ENCODE data around the gene SERPINB1. TPM values are rescaled to one million over a fixed set of nuclear protein-coding genes. Genes with fewer than 3 reads are reported as not detected.
"Not testable (repeated sequence)": the region's sequence is repeated elsewhere in the genome, so short reads cannot be mapped to it uniquely, and the experiment has no call there.

SERPINB1 gene
- total RNA-seq, 1 donor from 2014 or later, result 62.0 TPM

- no peak for DNase-seq (ENCODE audit: low spot score)
These were observed 24.6 kb upstream of the SERPINB1 start for GRCh38 chr6:2866171-2866846.

GRCh38 chr6:2865694-2866151 lies 24.1 kb upstream of the SERPINB1 start:
- no peak for DNase-seq (ENCODE audit: low spot score)

DNA sequence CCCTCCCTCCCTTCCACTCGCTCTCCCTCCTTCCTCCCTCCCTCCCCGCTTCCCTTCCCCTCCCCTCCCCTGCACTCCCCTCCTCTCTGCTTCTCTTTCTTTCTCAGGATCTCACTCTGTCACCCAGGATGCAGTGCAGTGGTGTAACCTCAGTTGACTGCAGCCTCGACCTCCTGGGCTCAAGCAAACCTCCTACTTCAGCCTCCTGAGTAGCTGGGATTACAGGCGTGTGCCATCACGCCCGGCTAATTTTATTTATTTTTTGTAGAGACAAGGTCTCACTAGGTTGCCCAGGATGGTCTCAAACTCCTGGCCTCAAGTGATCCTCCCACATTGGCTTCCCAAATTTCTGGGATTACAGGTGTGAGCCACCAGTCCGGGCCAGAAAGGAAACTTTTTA lies 23.6 kb upstream of the SERPINB1 start:
- DNase-seq (ENCODE audit: low spot score), result no peak

DNA sequence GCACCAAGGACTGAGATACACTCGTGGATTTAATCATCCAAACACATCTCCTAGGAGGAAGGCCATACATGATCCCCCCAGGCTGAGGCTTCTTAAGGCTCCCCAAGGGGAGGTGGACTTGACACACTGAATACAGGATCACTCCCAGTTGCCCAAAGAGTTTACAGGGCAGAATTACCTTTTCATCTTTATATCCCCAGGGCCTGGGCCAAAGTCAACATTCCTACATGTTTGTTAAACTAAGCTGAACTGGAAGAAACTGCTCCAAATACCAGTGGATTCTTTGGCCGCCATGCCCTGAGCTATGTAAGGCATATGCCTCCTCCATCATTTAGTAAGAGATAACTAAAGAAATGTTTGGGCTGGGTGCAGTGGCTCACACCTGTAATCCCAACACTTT lies 22.2 kb upstream of the SERPINB1 start:
- DNase-seq (ENCODE audit: low spot score), result no peak

DNA sequence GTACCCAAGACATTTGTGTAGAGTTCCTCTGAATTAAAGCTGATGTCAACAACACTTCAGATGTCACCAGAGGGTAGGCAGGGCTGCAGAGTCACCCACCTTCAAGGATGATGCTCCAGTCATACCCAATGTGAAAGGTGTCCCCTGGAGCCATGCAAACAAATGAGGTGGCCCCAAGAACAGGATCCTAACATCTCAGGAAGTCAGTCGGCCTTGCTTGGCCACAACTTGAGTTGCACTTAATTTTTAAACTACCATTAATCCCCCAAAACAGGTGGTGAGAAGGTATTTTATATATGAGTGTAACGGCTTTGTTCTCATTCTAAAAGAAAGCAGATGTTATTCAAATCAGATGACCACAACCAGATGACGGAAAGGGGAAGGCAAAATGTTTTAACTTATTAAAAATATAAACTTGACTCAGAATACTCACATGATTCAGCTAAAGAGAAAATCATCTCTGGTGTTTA lies 21.1 kb upstream of the SERPINB1 start:
- no peak for DNase-seq (ENCODE audit: low spot score)

GRCh38 chr6:2861822-2862164 lies 20.1 kb upstream of the SERPINB1 start:
- no peak for DNase-seq (ENCODE audit: low spot score)

DNA sequence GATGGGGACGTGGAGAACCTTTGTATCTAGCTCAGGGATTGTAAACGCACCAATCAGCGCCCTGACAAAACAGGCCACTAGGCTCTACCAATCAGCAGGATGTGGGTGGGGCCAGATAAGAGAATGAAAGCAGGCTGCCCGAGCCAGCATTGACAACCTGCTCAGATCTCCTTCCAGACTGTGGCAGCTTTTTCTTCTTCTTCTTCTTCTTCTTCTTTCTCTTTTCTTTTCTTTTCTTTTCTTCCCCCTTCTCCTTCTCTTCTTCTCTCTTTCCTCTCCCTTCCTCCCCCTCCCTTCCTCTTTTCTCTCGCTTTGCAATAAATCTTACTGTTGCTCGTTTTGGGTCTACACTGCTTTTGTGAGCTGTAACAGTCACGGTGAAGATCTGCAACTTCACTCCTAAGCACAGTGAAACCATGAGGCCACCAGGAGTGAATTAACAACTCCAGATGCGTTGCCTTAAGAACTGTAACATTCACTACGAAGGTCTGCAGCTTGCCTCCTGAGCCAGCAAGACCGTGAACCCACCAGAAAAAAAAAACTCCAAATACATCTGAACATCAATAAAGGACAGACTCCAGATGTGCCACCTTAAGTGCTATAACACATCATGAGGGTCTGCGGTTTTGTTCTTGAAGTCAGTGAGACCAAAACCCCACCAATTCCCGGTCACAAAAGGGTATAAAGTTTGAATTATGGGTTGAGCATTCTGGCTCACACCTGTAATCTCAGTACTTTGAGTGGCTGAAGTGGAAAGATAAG lies 19.6 kb upstream of the SERPINB1 start:
- no peak for DNase-seq (ENCODE audit: low spot score)

GRCh38 chr6:2860706-2861059 lies 19.0 kb upstream of the SERPINB1 start:
- not testable (repeated sequence) for DNase-seq (ENCODE audit: low spot score)

- not testable (repeated sequence) for DNase-seq (ENCODE audit: low spot score)
These were observed 18.4 kb upstream of the SERPINB1 start for GRCh38 chr6:2859798-2860705.

- no peak for DNase-seq (ENCODE audit: low spot score)
These were observed 17.6 kb upstream of the SERPINB1 start for GRCh38 chr6:2859185-2859700.

DNA sequence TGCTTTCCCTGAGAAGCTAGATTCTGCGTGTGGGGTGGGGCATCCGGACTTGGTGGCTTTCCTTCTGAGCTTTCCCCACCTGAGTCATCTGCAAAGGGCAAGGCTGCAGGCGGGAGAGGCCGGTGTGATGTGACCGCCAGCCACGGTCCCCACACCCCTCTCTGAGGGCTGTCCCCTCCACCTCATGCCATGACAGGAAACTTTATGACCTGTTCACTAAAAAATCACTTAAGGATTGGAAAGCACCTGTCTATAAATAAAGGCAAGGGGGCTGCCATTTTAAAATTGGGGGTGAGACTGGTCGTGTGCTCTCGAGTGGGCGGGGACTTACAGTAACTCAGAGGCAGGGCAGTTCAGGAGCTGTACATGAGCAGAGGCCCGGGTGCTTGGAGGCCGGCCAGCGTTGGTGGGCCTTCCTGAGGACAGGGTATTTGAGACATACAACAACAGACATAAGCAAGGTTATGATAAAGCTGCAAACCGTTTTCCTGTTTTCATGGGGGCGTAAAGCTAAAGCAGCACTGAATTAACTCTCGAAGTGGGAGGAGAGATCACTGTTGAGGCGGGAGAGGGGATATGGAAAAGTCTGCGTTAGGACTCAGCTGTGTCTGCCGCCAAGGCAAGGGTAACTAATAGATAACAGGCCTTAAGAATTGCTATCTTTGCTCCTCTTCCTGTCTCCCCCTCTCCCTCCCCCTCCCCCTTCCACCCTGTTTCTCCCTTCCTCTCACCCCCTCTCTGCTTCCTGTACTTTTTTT lies 16.1 kb upstream of the SERPINB1 start:
- no peak for DNase-seq (ENCODE audit: low spot score)

GRCh38 chr6:2857185-2857579 lies 15.5 kb upstream of the SERPINB1 start:
- DNase-seq (ENCODE audit: low spot score), result no peak

DNA sequence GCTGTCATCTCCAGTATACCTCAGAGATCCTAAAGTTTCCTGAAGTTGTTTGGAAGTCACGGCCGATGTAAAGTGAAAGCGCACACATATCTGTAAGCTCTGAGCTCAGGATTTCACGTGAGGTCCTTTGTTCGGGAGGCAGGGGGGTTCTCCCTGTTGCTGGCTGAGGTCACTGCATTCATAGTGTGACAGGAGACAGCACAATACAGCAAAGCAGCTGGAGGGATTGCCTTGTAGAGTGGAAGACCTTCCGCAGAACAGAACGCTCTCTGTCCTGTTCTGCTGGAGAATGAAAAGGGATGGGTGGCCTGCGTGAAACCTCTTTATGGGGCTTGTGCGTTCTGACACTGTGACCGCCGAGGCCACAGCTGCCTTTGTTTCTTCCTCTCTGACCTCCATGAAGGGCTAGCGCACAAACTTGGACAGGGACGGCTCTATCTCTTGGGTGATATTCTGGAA lies 13.4 kb upstream of the SERPINB1 start:
- DNase-seq (ENCODE audit: low spot score), result no peak

GRCh38 chr6:2854396-2854982 lies 12.8 kb upstream of the SERPINB1 start:
- no peak for DNase-seq (ENCODE audit: low spot score)

DNA sequence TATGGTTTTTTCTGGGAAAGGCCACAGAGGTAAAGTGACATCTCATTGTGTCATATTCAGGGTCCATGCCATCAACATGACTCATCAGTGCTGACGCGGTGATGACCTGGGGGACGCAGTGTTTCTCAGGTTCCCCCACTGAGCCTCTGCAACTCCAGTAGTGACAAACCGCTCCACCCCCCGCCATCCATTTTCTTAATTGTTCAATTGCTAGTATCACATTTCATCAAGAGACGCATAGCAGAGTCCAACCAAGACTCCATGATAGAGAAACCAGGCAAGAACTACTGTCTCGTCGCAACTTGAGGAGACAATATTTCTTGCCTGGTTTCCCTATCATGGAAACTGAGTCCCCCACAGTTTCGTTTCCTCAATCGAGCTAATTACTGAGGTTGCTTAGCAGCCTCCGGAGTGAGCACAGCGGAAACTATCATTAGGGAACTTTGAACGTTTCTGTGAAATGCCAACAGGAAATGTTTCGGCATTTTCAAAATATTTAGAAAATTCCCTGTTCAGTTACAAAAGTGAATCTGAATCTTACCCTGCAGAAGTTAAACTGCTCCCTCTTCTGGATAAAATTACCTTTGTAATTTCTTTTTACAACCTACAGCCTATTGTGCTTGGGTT lies 12.2 kb upstream of the SERPINB1 start:
- peak; percentile 37 for DNase-seq (ENCODE audit: low spot score)

DNA sequence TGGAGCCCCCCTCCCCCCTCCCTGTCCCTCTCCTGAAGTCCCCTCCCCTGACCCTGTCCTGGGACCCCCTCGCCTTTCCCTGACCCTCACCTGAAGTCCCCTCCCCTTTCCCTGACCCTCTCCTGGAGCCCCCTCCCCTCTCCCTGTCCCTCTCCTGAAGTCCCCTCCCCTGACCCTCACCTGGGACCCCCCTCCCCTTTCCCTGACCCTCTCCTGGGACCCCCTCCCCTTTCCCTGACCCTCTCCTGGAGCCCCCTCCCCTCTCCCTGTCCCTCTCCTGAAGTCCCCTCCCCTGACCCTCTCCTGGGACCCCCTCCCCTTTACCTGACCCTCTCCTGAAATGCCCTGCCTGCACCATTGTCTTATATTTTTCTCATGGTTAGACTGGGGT lies 11.7 kb upstream of the SERPINB1 start:
- DNase-seq (ENCODE audit: low spot score), result not testable (repeated sequence)

DNA sequence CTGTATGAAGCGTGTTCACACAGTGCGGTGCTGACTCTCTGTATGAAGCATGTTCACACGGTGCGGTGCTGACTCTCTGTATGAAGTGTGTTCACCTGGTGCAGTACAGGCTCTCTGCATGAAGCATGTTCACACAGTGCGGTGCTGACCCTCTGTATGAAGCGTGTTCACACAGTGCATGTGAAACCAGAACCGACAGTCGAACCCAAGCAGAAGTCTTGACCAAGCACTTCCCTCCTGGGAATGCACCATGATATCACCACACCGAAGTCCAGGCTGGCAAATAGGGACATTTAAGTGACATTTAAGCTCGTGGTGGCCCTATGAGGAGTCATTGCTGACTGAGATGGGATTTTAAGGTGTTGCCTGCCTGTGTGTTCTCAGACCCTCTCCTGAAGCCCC lies 11.3 kb upstream of the SERPINB1 start:
- DNase-seq (ENCODE audit: low spot score), result no peak

- no peak for DNase-seq (ENCODE audit: low spot score)
These were observed 10.8 kb upstream of the SERPINB1 start for GRCh38 chr6:2852514-2852855.

DNA sequence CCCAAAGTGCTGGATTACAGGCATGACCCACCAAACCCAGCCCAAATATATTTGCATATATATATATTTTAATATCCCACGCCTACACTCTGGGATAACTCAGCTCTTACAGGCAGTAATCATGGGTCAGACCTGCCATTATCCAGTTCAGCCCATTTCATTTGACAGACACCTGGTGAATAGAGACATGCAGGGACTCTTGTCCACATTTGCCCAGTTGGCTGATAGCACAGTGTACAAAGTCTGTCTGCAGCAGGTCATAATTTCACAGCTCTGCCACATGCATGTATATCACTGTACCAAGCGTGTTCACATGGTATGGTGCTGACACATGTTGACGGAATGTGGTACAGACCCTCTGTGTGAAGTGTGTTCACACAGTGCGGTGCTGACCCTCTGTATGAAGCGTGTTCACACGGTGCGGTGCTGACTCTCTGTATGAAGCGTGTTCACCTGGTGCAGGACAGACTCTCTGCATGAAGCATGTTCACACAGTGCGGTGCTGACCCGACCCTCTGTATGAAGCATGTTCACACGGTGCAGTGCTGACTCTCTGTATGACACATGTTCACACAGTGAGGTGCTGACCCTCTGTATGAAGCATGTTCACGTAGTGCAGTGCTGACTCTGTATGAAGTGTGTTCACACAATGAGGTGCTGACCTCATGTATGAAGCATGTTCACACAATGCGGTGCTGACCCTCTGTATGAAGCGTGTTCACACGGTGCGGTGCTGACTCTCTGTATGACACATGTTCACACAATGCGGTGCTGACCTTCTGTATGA lies 10.3 kb upstream of the SERPINB1 start:
- DNase-seq (ENCODE audit: low spot score), result no peak
